ENCODE data around the gene EN2. TPM values are rescaled to one million over a fixed set of nuclear protein-coding genes. Genes with fewer than 3 reads are reported as not detected.

EN2 gene
- total RNA-seq, 2 donors from 2014 or later, result 0.27 TPM; not detected in 1

DNA sequence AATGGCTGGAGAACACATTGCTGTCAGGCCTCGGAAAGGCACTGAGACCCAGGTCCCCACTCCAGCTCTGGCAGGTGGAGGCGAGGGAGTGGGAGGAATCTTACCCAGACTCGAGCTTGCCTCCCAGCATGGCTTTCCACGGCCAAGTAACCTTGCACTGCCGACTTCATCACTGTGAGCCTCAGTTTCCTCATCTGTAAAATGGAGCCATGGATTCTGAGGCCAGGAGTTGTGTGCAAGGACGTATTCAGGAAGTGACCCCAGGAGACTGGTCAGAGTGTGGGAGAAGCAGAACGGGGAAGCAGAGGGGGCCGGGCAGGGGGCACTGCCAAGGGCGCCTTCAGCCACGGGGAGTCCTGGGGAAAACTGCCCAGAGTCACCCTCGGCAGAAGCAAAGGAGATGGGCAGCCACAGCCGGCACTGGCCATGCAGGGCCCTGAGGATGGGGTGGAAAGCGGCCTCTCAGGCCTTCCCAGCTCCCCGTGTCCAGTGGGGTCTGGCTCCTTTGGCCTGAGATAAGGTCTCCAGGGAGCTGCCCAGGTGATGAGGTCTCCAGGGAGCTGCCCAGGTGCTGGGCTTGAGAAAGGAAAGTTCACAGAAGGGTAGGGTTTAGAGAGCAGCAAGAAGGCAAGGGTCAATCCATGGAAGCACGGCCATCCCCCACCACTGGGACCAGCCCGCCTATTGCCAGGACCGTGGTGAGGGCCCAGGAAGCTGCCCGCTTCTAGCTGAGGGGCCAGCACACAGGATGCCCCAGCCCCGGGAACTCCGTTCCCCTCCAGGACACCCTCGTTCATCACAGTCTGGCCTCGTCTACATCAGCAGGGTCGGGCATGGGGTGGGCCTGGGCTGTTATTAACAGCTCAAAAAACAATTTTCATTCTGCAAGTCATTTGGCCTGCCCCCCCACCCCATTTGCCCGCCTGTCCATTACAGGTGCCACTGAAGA lies 34.3 kb upstream of the EN2 start:
- Histone ChIP-seq H3K9me3 (no peaks in the 10 kb centered on the region), H3K36me3 (no peaks in the 10 kb centered on the region), H3K4me1 (ENCODE audit: control insufficient read depth in 1 of 2, low read depth in 2 of 2) (no peaks in the 10 kb centered on the region), H3K4me3 (no peak overlapping the region), H3K27ac (no peak overlapping the region), H3K27me3 (replicated peaks; ENCODE audit: insufficient read depth) (no peaks in the 10 kb centered on the region)
- no peak for ATAC-seq (ENCODE audit: insufficient number of reproducible peaks, low FRiP score, low read depth)
- no peak for DNase-seq (ENCODE audit: low spot score)
- TF ChIP-seq, protein P1, sequence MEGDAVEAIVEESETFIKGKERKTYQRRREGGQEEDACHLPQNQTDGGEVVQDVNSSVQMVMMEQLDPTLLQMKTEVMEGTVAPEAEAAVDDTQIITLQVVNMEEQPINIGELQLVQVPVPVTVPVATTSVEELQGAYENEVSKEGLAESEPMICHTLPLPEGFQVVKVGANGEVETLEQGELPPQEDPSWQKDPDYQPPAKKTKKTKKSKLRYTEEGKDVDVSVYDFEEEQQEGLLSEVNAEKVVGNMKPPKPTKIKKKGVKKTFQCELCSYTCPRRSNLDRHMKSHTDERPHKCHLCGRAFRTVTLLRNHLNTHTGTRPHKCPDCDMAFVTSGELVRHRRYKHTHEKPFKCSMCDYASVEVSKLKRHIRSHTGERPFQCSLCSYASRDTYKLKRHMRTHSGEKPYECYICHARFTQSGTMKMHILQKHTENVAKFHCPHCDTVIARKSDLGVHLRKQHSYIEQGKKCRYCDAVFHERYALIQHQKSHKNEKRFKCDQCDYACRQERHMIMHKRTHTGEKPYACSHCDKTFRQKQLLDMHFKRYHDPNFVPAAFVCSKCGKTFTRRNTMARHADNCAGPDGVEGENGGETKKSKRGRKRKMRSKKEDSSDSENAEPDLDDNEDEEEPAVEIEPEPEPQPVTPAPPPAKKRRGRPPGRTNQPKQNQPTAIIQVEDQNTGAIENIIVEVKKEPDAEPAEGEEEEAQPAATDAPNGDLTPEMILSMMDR (IDR thresholded peaks at IDR 0.05), result no peak

DNA sequence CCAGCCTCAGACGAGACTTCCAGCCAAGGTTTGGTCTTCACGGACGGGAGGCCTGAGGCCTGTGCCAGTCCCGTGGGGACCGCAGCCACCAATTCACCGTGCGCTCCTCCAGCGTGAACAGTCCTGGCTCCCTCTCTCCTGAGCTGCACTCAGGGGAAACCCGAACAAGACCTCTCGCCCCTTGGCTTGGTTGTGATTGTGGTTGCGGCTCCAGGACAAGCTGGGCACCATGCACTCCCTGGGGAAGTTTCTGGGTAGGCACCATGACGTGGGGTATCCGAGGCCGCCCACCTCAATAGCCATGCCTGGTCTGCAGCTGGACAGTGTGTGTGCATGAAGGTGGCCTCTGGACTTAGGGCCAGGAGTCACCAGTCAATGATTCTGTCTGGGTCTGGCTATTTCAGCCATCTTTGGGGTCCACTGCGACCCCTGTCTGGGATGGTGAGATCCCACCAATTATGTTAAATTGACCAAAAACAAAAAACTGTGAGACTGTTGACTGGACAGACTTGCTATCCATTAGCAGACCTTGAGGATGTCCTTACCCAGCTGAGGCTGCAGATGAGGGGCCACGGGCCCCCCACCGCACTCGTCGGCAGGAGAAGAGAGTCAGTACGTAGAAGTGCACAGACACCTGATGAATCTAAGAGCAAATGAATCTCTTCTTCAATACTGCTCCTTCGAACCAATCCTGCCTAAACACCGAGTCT lies 33.5 kb upstream of the EN2 start:
- DNase-seq (ENCODE audit: low spot score) (no peak), ATAC-seq (ENCODE audit: insufficient number of reproducible peaks, low FRiP score, low read depth) (no peak)
- Histone ChIP-seq H3K4me1 (ENCODE audit: control insufficient read depth in 1 of 2, low read depth in 2 of 2) (no peaks in the 10 kb centered on the region), H3K27ac (no peak overlapping the region), H3K36me3 (no peaks in the 10 kb centered on the region), H3K27me3 (replicated peaks; ENCODE audit: insufficient read depth) (no peaks in the 10 kb centered on the region), H3K9me3 (no peaks in the 10 kb centered on the region), H3K4me3 (no peak overlapping the region)
- TF ChIP-seq, protein P1 (IDR thresholded peaks at IDR 0.05), result no peak

DNA sequence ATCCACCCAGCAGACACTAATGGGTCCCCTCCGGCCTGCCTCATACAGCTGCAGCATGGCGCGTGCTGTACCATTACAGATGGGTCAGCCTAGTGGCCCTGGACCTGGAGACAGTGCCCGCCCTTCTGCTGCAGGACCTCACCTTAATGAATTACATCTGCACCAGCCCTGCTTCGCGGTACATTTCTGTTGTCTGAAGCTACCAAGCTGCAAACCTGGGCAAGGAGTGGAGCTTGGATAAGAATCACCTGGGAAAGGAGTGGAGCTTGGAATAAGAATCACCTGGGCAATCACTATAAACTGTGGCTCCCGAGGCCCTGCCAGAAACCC lies 33.0 kb upstream of the EN2 start:
- ATAC-seq (ENCODE audit: insufficient number of reproducible peaks, low FRiP score, low read depth), result no peak
- Histone ChIP-seq H3K36me3 (no peaks in the 10 kb centered on the region), H3K27ac (no peak overlapping the region), H3K27me3 (replicated peaks; ENCODE audit: insufficient read depth) (no peaks in the 10 kb centered on the region), H3K4me1 (ENCODE audit: control insufficient read depth in 1 of 2, low read depth in 2 of 2) (no peaks in the 10 kb centered on the region), H3K4me3 (no peak overlapping the region), H3K9me3 (no peaks in the 10 kb centered on the region)
- no peak for DNase-seq (ENCODE audit: low spot score)
- TF ChIP-seq, protein P1 (IDR thresholded peaks at IDR 0.05), result no peak

DNA sequence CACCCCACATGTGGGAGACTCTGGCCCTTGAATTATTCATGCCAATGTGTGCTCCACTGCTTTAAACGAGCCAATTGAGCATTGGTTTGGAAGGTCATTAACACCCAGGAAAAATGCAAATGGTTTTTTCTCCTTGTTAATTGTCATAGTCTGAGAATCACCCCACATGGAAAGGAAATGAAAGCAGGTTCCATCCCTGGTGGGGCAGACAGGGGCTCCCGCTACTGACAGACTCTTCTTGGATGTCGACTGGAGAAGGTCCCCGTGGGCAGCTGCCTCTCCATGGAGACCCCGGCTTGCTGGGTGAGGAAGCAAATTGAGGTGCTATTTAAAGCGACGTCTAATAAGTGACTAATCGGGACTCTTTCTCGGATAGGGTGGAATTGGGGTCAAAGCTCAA lies 32.0 kb upstream of the EN2 start:
- Histone ChIP-seq H3K36me3 (no peaks in the 10 kb centered on the region), H3K4me3 (no peak overlapping the region), H3K27me3 (replicated peaks; ENCODE audit: insufficient read depth) (no peaks in the 10 kb centered on the region), H3K4me1 (ENCODE audit: control insufficient read depth in 1 of 2, low read depth in 2 of 2) (no peaks in the 10 kb centered on the region), H3K27ac (no peak overlapping the region), H3K9me3 (no peaks in the 10 kb centered on the region)
- TF ChIP-seq, protein P1 (IDR thresholded peaks at IDR 0.05), result no peak
- ATAC-seq (ENCODE audit: insufficient number of reproducible peaks, low FRiP score, low read depth) (no peak), DNase-seq (ENCODE audit: low spot score) (no peak)

Data from thoracic aorta (tissue), 2 donors.